Thoracic aorta (tissue), 2 donors: ENCODE measurements around the gene SETBP1. TPM values are rescaled to one million over a fixed set of nuclear protein-coding genes. Genes with fewer than 3 reads are reported as not detected.

Experiments used
- ATAC-seq: fragments of 150-250 bp; one replicate; pipeline ENCODE4 v1.8.0; 2017; ENCODE audit warnings: low read depth; ENCODE audit not compliant: insufficient number of reproducible peaks, low FRiP score
- DNase-seq: peaks from one replicate; pipeline ENCODE4 v3.0.0-alpha.2; 2020; ENCODE audit warnings: low spot score
- H3K27ac ChIP-seq, 2 donors: fragments of 200-600 bp; sonication (generic); 1 replicate in 1 of 2; 2 replicates in 1 of 2; pipeline ENCODE4 v1.5.1; 2016; ENCODE audit warnings: mild to moderate bottlenecking in 2 of 2, moderate library complexity in 2 of 2
- H3K27me3 ChIP-seq: fragments of 200-600 bp; sonication (generic); replicated peaks from 2 replicates; pipeline ENCODE4 v1.6.0; 2016; ENCODE audit warnings: mild to moderate bottlenecking; ENCODE audit not compliant: insufficient read depth
- H3K36me3 ChIP-seq: fragments of 200-600 bp; sonication (generic); one replicate; pipeline ENCODE4 v1.5.1; 2016
- H3K4me1 ChIP-seq, 2 donors: fragments of 200-600 bp; sonication (generic); 1 replicate in 1 of 2; 2 replicates in 1 of 2; pipeline versions ENCODE4 v1.5.1 to v1.6.0; 2016; ENCODE audit warnings: low read depth in 2 of 2, mild to moderate bottlenecking in 1 of 2; ENCODE audit not compliant: control insufficient read depth in 1 of 2
- H3K4me3 ChIP-seq: fragments of 200-600 bp; sonication (generic); 2 replicates; pipeline ENCODE4 v1.5.1; 2016; ENCODE audit warnings: mild to moderate bottlenecking
- H3K9me3 ChIP-seq: fragments of 200-600 bp; sonication (generic); 2 replicates; pipeline ENCODE4 v1.5.1; 2016
- total RNA-seq, 2 donors: library from RNA; depleted of rRNA; stranded (reverse); fragments of >200 nt; gene quantifications; one replicate each; pipeline versions ENCODE4 v1.1.0 to v1.2.3, GENCODE V29; 2016
- TF ChIP-seq, protein P1 (sequence below): fragments of 200-600 bp; sonication (generic); IDR thresholded peaks from one replicate; pipeline ENCODE4 v1.5.1; 2019; ENCODE audit warnings: antibody characterized with exemption

The SETBP1 gene
- total RNA-seq, 2 donors from 2014 or later: 39.3 to 50.2 TPM

DNA sequence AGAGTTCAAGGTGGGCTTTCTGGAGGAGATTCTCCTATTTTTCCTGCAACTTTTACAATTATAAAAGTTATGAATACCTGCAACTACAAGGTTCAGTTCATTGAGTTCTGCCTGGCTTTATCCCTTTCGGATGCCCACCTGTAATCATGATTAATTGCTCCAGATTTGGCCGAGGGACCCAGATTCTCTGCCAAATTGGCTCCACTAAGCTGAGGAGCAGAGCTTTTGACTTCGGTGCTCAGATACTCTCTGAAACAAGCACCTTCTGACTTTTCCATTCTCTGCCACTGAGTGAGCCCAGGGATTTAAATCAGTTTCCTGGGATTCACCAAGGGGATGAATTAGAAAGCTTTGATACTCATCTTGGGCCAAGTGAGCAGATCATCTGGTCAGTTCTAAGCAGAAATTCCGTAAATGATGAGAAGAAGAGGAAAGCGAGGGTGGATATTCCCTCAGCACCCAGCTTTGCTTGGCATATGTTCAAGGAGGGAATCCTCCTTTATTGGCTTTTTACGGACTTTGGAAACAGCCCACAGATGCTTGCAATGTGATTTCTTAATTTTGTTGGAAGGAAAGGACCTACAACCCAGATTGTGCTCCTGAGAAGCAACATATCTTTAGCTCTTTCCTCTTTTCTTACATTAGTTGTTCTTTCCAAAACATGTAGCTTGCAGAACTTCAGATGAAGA is 179.2 kb downstream of the SETBP1 start:
- no peak overlapping the region for H3K27ac ChIP-seq

DNA sequence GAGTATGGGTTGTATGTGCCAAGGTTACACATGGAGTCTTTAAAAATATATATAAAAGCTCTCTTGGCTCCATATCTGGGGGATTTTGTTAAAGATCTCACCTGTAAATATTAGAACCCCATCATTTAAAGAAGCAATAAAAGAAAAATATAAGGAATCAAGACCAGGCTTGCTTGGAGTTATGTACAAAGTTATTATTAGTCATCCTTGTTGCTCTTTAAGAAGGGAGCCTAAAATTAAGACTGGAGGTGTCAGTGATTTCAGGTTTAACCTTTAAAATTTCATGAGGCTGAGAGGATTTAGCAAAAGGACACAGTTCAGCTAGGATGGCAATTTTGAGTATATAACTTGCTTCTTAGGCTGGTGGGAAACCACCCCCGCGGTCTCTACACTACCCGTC is 181.4 kb downstream of the SETBP1 start:
- no peak overlapping the region for H3K27ac ChIP-seq
- TF ChIP-seq, protein P1, sequence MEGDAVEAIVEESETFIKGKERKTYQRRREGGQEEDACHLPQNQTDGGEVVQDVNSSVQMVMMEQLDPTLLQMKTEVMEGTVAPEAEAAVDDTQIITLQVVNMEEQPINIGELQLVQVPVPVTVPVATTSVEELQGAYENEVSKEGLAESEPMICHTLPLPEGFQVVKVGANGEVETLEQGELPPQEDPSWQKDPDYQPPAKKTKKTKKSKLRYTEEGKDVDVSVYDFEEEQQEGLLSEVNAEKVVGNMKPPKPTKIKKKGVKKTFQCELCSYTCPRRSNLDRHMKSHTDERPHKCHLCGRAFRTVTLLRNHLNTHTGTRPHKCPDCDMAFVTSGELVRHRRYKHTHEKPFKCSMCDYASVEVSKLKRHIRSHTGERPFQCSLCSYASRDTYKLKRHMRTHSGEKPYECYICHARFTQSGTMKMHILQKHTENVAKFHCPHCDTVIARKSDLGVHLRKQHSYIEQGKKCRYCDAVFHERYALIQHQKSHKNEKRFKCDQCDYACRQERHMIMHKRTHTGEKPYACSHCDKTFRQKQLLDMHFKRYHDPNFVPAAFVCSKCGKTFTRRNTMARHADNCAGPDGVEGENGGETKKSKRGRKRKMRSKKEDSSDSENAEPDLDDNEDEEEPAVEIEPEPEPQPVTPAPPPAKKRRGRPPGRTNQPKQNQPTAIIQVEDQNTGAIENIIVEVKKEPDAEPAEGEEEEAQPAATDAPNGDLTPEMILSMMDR: no peak
- peaks cover 0 to 2% of the 10 kb centered on the region in 2 donors for H3K4me1 ChIP-seq

More for the DNA sequence above, 179.2 kb downstream of the SETBP1 start:
- Histone ChIP-seq H3K36me3 (no peaks in the 10 kb centered on the region), H3K27me3 (no peaks in the 10 kb centered on the region), H3K9me3 (no peaks in the 10 kb centered on the region), H3K4me1 (no peaks in the 10 kb centered on the region), H3K4me3 (no peak overlapping the region)
- TF ChIP-seq, protein P1: no peak
- DNase-seq (no peak), ATAC-seq (no peak)

DNA sequence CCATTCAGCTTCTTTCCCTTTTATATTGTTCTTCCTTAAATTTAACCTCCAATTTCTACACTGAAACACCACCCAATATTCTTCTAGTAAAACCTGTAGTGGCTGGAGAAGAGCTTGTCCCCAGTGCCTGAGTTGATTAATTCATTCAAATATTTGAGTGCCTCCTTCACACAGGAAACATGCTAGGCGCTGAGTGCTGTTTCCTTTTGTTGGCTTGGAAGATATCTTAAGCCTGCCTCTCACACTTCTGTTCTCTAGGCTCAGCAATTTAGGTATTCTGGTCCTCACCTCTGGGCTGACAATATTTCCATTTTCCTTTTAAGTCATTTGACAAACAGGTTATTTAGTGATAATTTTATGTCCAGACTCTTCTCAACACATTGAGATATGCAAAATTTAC is 185.4 kb downstream of the SETBP1 start:
- TF ChIP-seq, protein P1: no peak
- no peaks in the 10 kb centered on the region for H3K27me3 ChIP-seq
- H3K4me3 ChIP-seq: no peak overlapping the region
- no peaks in the 10 kb centered on the region for H3K9me3 ChIP-seq
- H3K27ac ChIP-seq: no peak overlapping the region
- ATAC-seq (no peak), DNase-seq (no peak)
- H3K4me1 ChIP-seq: peaks cover 0 to 27% of the 10 kb centered on the region in 2 donors
- H3K36me3 ChIP-seq: no peaks in the 10 kb centered on the region

More for the DNA sequence above, 181.4 kb downstream of the SETBP1 start:
- no peak for ATAC-seq
- no peaks in the 10 kb centered on the region for H3K36me3 ChIP-seq
- no peak overlapping the region for H3K4me3 ChIP-seq
- H3K27me3 ChIP-seq: no peaks in the 10 kb centered on the region
- H3K9me3 ChIP-seq: no peaks in the 10 kb centered on the region
- DNase-seq: no peak

DNA sequence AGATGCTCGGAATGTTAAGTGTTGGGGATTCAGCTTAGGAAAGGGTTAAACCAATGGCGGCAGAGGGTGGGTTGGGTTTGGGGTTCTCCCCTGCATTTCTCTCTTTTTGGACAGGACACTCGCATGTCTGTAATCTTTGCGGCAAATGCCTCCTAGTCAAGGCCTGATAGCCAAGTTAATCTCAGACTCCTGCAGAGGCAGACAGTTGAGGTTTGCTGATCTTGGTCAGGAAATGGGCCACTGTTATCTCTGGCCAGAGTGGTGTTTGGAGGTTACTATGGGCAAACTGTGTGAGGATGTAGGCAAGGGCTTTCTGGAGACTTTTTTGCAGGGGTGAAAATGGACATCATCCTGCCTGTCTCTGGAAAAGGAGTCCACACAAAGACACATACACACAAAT is 188.8 kb downstream of the SETBP1 start:
- Histone ChIP-seq H3K36me3 (no peaks in the 10 kb centered on the region), H3K4me1 (peaks cover 0 to 27% of the 10 kb centered on the region in 2 donors), H3K27ac (no peak overlapping the region), H3K9me3 (no peaks in the 10 kb centered on the region), H3K27me3 (no peaks in the 10 kb centered on the region), H3K4me3 (no peak overlapping the region)
- DNase-seq (no peak), ATAC-seq (no peak)
- TF ChIP-seq, protein P1: no peak

DNA sequence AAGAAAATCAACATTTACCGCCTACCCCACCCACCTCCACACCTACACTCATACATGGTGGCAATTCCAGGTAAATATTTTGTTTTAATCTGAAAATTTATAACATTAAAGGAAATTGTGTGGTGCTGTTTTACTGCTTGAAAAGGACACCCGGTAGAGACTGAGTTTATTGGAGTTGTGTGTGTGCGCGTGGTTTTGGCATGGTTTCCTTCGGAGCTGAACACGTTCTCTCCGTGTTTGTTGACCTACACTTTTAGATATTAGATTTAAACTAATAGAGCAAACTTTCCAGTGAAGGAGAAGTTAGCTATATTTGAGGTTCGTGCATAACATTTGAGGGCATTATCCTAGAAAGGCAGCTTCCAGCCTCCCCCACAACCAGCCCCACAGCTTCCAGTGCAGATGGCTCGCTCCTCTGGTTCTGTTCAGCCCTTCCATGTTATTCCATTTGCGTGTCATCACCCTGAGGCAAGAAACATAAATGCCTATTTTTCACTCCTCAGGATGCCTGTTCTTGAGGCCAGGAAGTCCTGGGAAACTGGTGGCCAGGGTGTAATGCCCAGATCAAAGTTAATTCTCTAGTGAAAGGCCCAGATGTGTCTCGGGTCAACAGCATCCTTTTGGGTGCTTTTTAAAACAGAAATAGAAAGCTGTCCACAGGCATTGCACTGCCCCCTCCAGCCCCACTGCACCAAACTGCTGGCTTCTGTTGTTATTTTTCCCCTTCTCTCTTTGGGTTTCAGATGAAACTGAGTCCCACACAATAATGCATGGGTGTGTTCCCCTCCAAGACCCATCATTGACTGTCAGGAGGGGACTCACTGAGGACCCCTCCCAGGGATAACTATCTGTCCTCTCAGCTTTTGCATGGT is 190.2 kb downstream of the SETBP1 start:
- TF ChIP-seq, protein P1: no peak
- DNase-seq: no peak
- Histone ChIP-seq H3K9me3 (no peaks in the 10 kb centered on the region), H3K36me3 (no peaks in the 10 kb centered on the region), H3K27me3 (no peaks in the 10 kb centered on the region), H3K27ac (no peak overlapping the region), H3K4me1 (peaks cover 0 to 27% of the 10 kb centered on the region in 2 donors), H3K4me3 (no peak overlapping the region)
- ATAC-seq: no peak
